22Rv1 (cell line): Measurements from ENCODE around the gene CCDC146.

Source experiments
- CTCF ChIP-seq: fragments of 450-650 bp; IDR thresholded peaks from 2 replicates; pipeline ENCODE4 v1.5.1; 2017; ENCODE audit warnings: mild to moderate bottlenecking
- ZFX ChIP-seq: fragments of 450-650 bp; IDR thresholded peaks from 2 replicates; pipeline ENCODE4 v1.6.1; 2017; ENCODE audit warnings: antibody characterized with exemption, borderline replicate concordance

- TF ChIP-seq ZFX: no peak
- no peak for TF ChIP-seq CTCF
Measured at GRCh38 chr7:77271766-77272165, 149.4 kb downstream of the CCDC146 start.
